IMR-90 (cell line): Measurements from ENCODE around the gene TMEM135. TPM values are rescaled to one million over a fixed set of nuclear protein-coding genes. Genes with fewer than 3 reads are reported as not detected.

Experiments used
- ATAC-seq: fragments of 200-7000 bp; cut with Tn5 transposase; 2 replicates; pipeline ENCODE4 v1.9.1; 2020; ENCODE audit warnings: low read depth, mild to moderate bottlenecking, moderate library complexity
- BruUV-seq: library from RNA; stranded (reverse); fragments of 400-500 nt; replicated peaks from 2 replicates; lab custom pipeline; 2021; lab: Mats Ljungman, UMichigan
- CTCF ChIA-PET: fragments of 300-600 bp; formaldehyde crosslinking; extraction: SDS; loops from one replicate; lab custom pipeline; 2021; ENCODE audit warnings: antibody characterized with exemption; lab: Yijun Ruan, JAX
- POLR2A ChIA-PET: fragments of 300-600 bp; sonication (Branson Sonifier 250); formaldehyde crosslinking; loops from one replicate; lab custom pipeline; 2022; ENCODE audit warnings: antibody characterized with exemption; ENCODE audit not compliant: unreplicated experiment; lab: Charles Lee
- DNase-seq: peaks from one replicate; pipeline ENCODE4 v3.0.0; 2013
- H2AFZ ChIP-seq: replicated peaks from 2 replicates; pipeline ENCODE3; 2013; ENCODE audit warnings: low read length, mild to moderate bottlenecking; ENCODE audit not compliant: poor library complexity
- H2AK5ac ChIP-seq: 2 replicates; pipeline ENCODE4 v1.6.1; 2013; ENCODE audit warnings: low read depth, low read length, inconsistent platforms
- H2AK9ac ChIP-seq: replicated peaks from 2 replicates; pipeline ENCODE3; 2013; ENCODE audit warnings: mild to moderate bottlenecking, low read depth, low read length, moderate library complexity; ENCODE audit not compliant: poor library complexity
- H2BK120ac ChIP-seq: 2 replicates; pipeline ENCODE4 v1.6.1; 2013; ENCODE audit warnings: low read depth, low read length, inconsistent platforms
- H2BK15ac ChIP-seq: 3 replicates; pipeline ENCODE4 v1.6.1; 2013; ENCODE audit warnings: low read depth, low read length, inconsistent platforms
- H2BK20ac ChIP-seq: 2 replicates; pipeline ENCODE4 v1.6.1; 2013; ENCODE audit warnings: low read depth, mild to moderate bottlenecking, inconsistent platforms, low read length, moderate library complexity
- H2BK5ac ChIP-seq: 2 replicates; pipeline ENCODE4 v1.6.1; 2013; ENCODE audit warnings: mild to moderate bottlenecking, low read depth, low read length, inconsistent platforms; ENCODE audit not compliant: poor library complexity, severe bottlenecking
- H3K14ac ChIP-seq: replicated peaks from 2 replicates; pipeline ENCODE4 v1.6.1; 2013; ENCODE audit warnings: low read depth, low read length, inconsistent platforms
- H3K18ac ChIP-seq: 2 replicates; pipeline ENCODE4 v1.6.1; 2013; ENCODE audit warnings: low read depth, low read length, control low read depth
- H3K23ac ChIP-seq: 2 replicates; pipeline ENCODE4 v1.6.1; 2013; ENCODE audit warnings: low read depth, low read length, inconsistent platforms
- H3K27ac ChIP-seq: 2 replicates; pipeline ENCODE4 v1.5.1; 2013; ENCODE audit warnings: mild to moderate bottlenecking, control low read depth, low read length; ENCODE audit not compliant: insufficient read depth
- H3K27me3 ChIP-seq: 2 replicates; pipeline ENCODE4 v1.6.1; 2013; ENCODE audit warnings: low read length; ENCODE audit not compliant: control insufficient read depth, insufficient read depth
- H3K36me3 ChIP-seq: 2 replicates; pipeline ENCODE4 v1.6.1; 2013; ENCODE audit warnings: low read length, mixed read lengths; ENCODE audit not compliant: control insufficient read depth, insufficient read depth
- H3K4ac ChIP-seq: 2 replicates; pipeline ENCODE4 v1.6.1; 2013; ENCODE audit warnings: low read depth, low read length, inconsistent platforms
- H3K4me1 ChIP-seq: 2 replicates; pipeline ENCODE4 v1.6.1; 2013; ENCODE audit warnings: low read length, mixed read lengths; ENCODE audit not compliant: control insufficient read depth, insufficient read depth
- H3K4me2 ChIP-seq: 2 replicates; pipeline ENCODE4 v1.6.1; 2013; ENCODE audit warnings: low read depth, mild to moderate bottlenecking, control low read depth, low read length, moderate library complexity
- H3K4me3 ChIP-seq: 2 replicates; pipeline ENCODE4 v1.5.1; 2013; ENCODE audit warnings: low read depth, mild to moderate bottlenecking, control low read depth, low read length, moderate library complexity; ENCODE audit not compliant: insufficient read depth
- H3K56ac ChIP-seq: 2 replicates; pipeline ENCODE4 v1.6.1; 2013; ENCODE audit warnings: low read length, inconsistent platforms; ENCODE audit not compliant: insufficient read depth; ENCODE audit errors: extremely low read depth
- H3K79me1 ChIP-seq, 2 experiments: 2 replicates each; pipeline ENCODE4 v1.6.1; 2013; ENCODE audit warnings: low read length in 2 of 2, inconsistent platforms in 1 of 2, low read depth in 1 of 2
- H3K9ac ChIP-seq: 2 replicates; pipeline ENCODE4 v1.6.1; 2013; ENCODE audit warnings: low read depth, low read length, control low read depth
- H3K9me1 ChIP-seq: 2 replicates; pipeline ENCODE4 v1.6.1; 2013; ENCODE audit warnings: low read length, inconsistent platforms; ENCODE audit not compliant: insufficient read depth
- H3K9me3 ChIP-seq: 2 replicates; pipeline ENCODE4 v1.6.1; 2013; ENCODE audit warnings: low read length; ENCODE audit not compliant: control insufficient read depth, insufficient read depth
- H4K20me1 ChIP-seq: 2 replicates; pipeline ENCODE4 v1.6.1; 2013; ENCODE audit warnings: low read length, inconsistent platforms; ENCODE audit not compliant: insufficient read depth
- H4K5ac ChIP-seq: 2 replicates; pipeline ENCODE4 v1.6.1; 2013; ENCODE audit warnings: mild to moderate bottlenecking, low read depth, low read length, control low read depth
- H4K8ac ChIP-seq, 2 experiments: 2 replicates each; pipeline ENCODE4 v1.6.1; 2013; ENCODE audit warnings: low read depth in 2 of 2, low read length in 2 of 2, control low read depth in 1 of 2, inconsistent platforms in 1 of 2
- H4K91ac ChIP-seq: 2 replicates; pipeline ENCODE4 v1.6.1; 2013; ENCODE audit warnings: low read depth, low read length, inconsistent platforms; ENCODE audit not compliant: insufficient read depth
- BHLHE40 ChIP-seq: fragments of 150-350 bp; IDR thresholded peaks from 2 replicates; pipeline ENCODE4 v1.6.1; 2016; ENCODE audit warnings: mild to moderate bottlenecking, low read depth, low read length
- CEBPB ChIP-seq: IDR thresholded peaks from 2 replicates; pipeline ENCODE4 v1.6.1; 2012; ENCODE audit warnings: low read depth, low read length, improper control_type of control experiment
- CHD1 ChIP-seq: IDR thresholded peaks from 2 replicates; pipeline ENCODE4 v1.6.1; 2012; ENCODE audit warnings: low read depth, low read length, improper control_type of control experiment
- FOS ChIP-seq: fragments of 150-350 bp; IDR thresholded peaks from 2 replicates; pipeline ENCODE4 v1.6.1; 2016; ENCODE audit warnings: low read depth, low read length
- MAFK ChIP-seq: IDR thresholded peaks from 2 replicates; pipeline ENCODE4 v1.6.1; 2012; ENCODE audit warnings: low read depth, low read length, improper control_type of control experiment
- MAZ ChIP-seq: IDR thresholded peaks from 2 replicates; pipeline ENCODE4 v1.6.1; 2012; ENCODE audit warnings: low read depth, mild to moderate bottlenecking, low read length, improper control_type of control experiment, moderate library complexity, borderline replicate concordance
- MXI1 ChIP-seq: IDR thresholded peaks from 2 replicates; pipeline ENCODE4 v1.6.1; 2012; ENCODE audit warnings: low read depth, mild to moderate bottlenecking, low read length, moderate library complexity, borderline replicate concordance
- NFE2L2 ChIP-seq: fragments of 150-350 bp; IDR thresholded peaks from 2 replicates; pipeline ENCODE4 v1.6.1; 2016; ENCODE audit warnings: low read depth, mild to moderate bottlenecking, low read length
- POLR2A ChIP-seq: IDR thresholded peaks from 2 replicates; pipeline ENCODE4 v1.6.1; 2012; ENCODE audit warnings: mild to moderate bottlenecking, low read depth, low read length
- RAD21 ChIP-seq: IDR thresholded peaks from 2 replicates; pipeline ENCODE4 v1.6.1; 2012; ENCODE audit warnings: low read length, improper control_type of control experiment
- RCOR1 ChIP-seq: IDR thresholded peaks from 2 replicates; pipeline ENCODE4 v1.6.1; 2012; ENCODE audit warnings: mild to moderate bottlenecking, low read length, improper control_type of control experiment; ENCODE audit not compliant: insufficient replicate concordance
- RFX5 ChIP-seq: IDR thresholded peaks from 2 replicates; pipeline ENCODE4 v1.8.0; 2012; ENCODE audit warnings: low read depth, mild to moderate bottlenecking, low read length, moderate library complexity
- SMC3 ChIP-seq: fragments of 150-350 bp; IDR thresholded peaks from 2 replicates; pipeline ENCODE4 v1.6.1; 2016; ENCODE audit warnings: low read depth, mild to moderate bottlenecking, antibody characterized with exemption, low read length, moderate library complexity
- WGBS, 2 experiments: methylation state at CpG; one replicate each; pipeline versions ENCODE4 v1.1.5 to v1.1.7; 2013; ENCODE audit warnings: missing lambda C conversion rate in 2 of 2; ENCODE audit not compliant: insufficient read length in 1 of 2; ENCODE audit errors: extremely low coverage in 2 of 2; 5-methylcytosine and 5-hydroxymethylcytosine counted together
- dilution Hi-C: fragments of 300-500 bp; cut with HindIII; formaldehyde crosslinking; loops from one replicate; pipeline ENCODE4 v1.14.3; 2018; ENCODE audit warnings: low sequenced_read_pairs; ENCODE audit not compliant: unreplicated experiment
- in situ Hi-C: fragments of 300-500 bp; cut with MboI; formaldehyde crosslinking; loops from 3 replicates; pipeline ENCODE4 v1.14.3; 2019; ENCODE audit warnings: low sequenced_read_pairs, inconsistent platforms, mixed read lengths
- intact Hi-C: fragments of 100-400 bp; cut with micrococcal nuclease; formaldehyde crosslinking; loops from 2 replicates; pipeline ENCODE4 v1.10.0; 2022
- polyA plus RNA-seq, 3 experiments: library from polyadenylated mRNA; depleted of rRNA; stranded (reverse); fragments of >200 nt; gene quantifications; 2 replicates each; pipeline ENCODE4 v1.2.3, GENCODE V29; 2012; ENCODE audit warnings: low replicate concordance in 1 of 3
- total RNA-seq: library from RNA; depleted of rRNA; stranded (reverse); fragments of >200 nt; gene quantifications from 2 replicates; pipeline ENCODE4 v1.2.3, GENCODE V29; 2012
- TF ChIP-seq, protein P1 (sequence below): fragments of 150-350 bp; IDR thresholded peaks from 2 replicates; pipeline ENCODE4 v1.6.1; 2017; ENCODE audit warnings: mild to moderate bottlenecking, antibody characterized with exemption, low read length, low read depth
- TF ChIP-seq, protein P2 (sequence below): fragments of 150-350 bp; IDR thresholded peaks from 2 replicates; pipeline ENCODE4 v1.6.1; 2016; ENCODE audit warnings: low read depth, mild to moderate bottlenecking, low read length, moderate library complexity, borderline replicate concordance
- TF ChIP-seq, protein P3 (sequence below): conservative IDR thresholded peaks from 2 replicates; pipeline ENCODE4 v1.5.1; 2012; ENCODE audit warnings: mild to moderate bottlenecking, low read depth, low read length, improper control_type of control experiment

TMEM135 gene
- total and polyA plus RNA-seq, 2 of the 4 experiments (the other 2 are of a cell fraction): 3.9 to 5.9 TPM

DNA sequence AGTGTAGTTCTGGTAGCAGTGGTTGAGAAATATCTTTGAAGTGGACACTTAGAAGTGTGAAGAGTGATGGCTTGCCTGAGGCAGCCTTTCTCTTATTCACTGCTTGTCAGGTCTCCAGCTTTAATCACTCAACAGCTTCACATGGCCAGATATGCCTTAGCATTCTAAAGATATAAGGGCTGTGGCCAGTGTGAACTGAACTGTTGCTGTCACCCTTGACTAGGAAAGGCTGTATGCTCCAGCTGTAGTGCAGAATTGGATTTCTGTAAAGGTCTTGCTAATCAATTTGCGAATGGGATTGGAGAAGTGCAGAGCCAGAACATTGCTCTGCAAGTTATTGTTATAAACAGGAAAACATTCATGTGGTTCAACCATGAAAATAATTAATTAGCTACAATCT is 266.7 kb downstream of the TMEM135 start:
- no peaks in the 10 kb centered on the region for H3K27me3 ChIP-seq
- DNase-seq: no peak
- H2BK20ac ChIP-seq: no peak overlapping the region
- dilution Hi-C loops: no loop called here
- no peak overlapping the region for H2BK15ac ChIP-seq
- H3K9me1 ChIP-seq: peaks cover 2% of the 10 kb centered on the region; the same call in 1 of the 2 replicates
- no peak for TF ChIP-seq NFE2L2
- TF ChIP-seq, protein P1, sequence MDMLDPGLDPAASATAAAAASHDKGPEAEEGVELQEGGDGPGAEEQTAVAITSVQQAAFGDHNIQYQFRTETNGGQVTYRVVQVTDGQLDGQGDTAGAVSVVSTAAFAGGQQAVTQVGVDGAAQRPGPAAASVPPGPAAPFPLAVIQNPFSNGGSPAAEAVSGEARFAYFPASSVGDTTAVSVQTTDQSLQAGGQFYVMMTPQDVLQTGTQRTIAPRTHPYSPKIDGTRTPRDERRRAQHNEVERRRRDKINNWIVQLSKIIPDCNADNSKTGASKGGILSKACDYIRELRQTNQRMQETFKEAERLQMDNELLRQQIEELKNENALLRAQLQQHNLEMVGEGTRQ: no peak
- TF ChIP-seq, protein P2, sequence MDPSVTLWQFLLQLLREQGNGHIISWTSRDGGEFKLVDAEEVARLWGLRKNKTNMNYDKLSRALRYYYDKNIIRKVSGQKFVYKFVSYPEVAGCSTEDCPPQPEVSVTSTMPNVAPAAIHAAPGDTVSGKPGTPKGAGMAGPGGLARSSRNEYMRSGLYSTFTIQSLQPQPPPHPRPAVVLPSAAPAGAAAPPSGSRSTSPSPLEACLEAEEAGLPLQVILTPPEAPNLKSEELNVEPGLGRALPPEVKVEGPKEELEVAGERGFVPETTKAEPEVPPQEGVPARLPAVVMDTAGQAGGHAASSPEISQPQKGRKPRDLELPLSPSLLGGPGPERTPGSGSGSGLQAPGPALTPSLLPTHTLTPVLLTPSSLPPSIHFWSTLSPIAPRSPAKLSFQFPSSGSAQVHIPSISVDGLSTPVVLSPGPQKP: no peak
- TF ChIP-seq MXI1: no peak
- no peak for TF ChIP-seq FOS
- TF ChIP-seq RAD21: no peak
- TF ChIP-seq RCOR1: no peak
- no peak for TF ChIP-seq MAZ
- no peak for TF ChIP-seq MAFK
- TF ChIP-seq POLR2A: no peak
- TF ChIP-seq CHD1: no peak
- TF ChIP-seq CEBPB: no peak
- no peak for TF ChIP-seq SMC3
- no peak for TF ChIP-seq BHLHE40
- TF ChIP-seq, protein P3, sequence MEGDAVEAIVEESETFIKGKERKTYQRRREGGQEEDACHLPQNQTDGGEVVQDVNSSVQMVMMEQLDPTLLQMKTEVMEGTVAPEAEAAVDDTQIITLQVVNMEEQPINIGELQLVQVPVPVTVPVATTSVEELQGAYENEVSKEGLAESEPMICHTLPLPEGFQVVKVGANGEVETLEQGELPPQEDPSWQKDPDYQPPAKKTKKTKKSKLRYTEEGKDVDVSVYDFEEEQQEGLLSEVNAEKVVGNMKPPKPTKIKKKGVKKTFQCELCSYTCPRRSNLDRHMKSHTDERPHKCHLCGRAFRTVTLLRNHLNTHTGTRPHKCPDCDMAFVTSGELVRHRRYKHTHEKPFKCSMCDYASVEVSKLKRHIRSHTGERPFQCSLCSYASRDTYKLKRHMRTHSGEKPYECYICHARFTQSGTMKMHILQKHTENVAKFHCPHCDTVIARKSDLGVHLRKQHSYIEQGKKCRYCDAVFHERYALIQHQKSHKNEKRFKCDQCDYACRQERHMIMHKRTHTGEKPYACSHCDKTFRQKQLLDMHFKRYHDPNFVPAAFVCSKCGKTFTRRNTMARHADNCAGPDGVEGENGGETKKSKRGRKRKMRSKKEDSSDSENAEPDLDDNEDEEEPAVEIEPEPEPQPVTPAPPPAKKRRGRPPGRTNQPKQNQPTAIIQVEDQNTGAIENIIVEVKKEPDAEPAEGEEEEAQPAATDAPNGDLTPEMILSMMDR: no peak
- TF ChIP-seq RFX5: no peak
- H4K8ac ChIP-seq: no peak overlapping the region
- no peak overlapping the region for H3K4ac ChIP-seq
- H3K79me1 ChIP-seq: no peaks in the 10 kb centered on the region
- no peak overlapping the region for H3K23ac ChIP-seq
- intact Hi-C loops: no loop called here
- ChIA-PET CTCF (no interaction called here), POLR2A (no interaction called here)
- ATAC-seq: no peak
- in situ Hi-C loops: no loop called here
- no peak overlapping the region for H2BK5ac ChIP-seq
- no peak overlapping the region for H3K4me2 ChIP-seq
- no TSS peak for BruUV-seq
- H3K4me3 ChIP-seq: no peak overlapping the region
- H3K56ac ChIP-seq: no peak overlapping the region
- H3K9me3 ChIP-seq: no peaks in the 10 kb centered on the region
- H4K91ac ChIP-seq: no peak overlapping the region
- H2AK9ac ChIP-seq: no peak overlapping the region
- H2BK120ac ChIP-seq: no peak overlapping the region
- WGBS, 2 experiments: no CpG with 5 or more reads among the region's 1 CpG
- H3K9ac ChIP-seq: no peak overlapping the region
- H2AFZ ChIP-seq: no peak overlapping the region
- no peak overlapping the region for H4K5ac ChIP-seq
- no peak overlapping the region for H2AK5ac ChIP-seq
- no peak overlapping the region for H3K18ac ChIP-seq
- no peaks in the 10 kb centered on the region for H4K20me1 ChIP-seq
- H3K4me1 ChIP-seq: peaks cover 6% of the 10 kb centered on the region; the same call in 1 of the 2 replicates
- H3K36me3 ChIP-seq: no peaks in the 10 kb centered on the region
- H3K27ac ChIP-seq: no peak overlapping the region
- H3K14ac ChIP-seq: no peak overlapping the region
